B cell (primary cell): ENCODE results near the gene CCNA1. TPM values are rescaled to one million over a fixed set of nuclear protein-coding genes. Genes with fewer than 3 reads are reported as not detected.

ENCODE experiments used
- ATAC-seq: fragments of 200-7000 bp; cut with Tn5 transposase; one replicate; pipeline ENCODE4 v1.10.0; 2021; ENCODE audit warnings: low read depth, mild to moderate bottlenecking, moderate number of reproducible peaks, moderate library complexity
- CTCF ChIA-PET: fragments of 350-600 bp; sonication (Branson Sonifier 250); formaldehyde crosslinking; loops from one replicate; lab custom pipeline; 2021; ENCODE audit warnings: antibody characterized with exemption, inconsistent platforms; lab: Charles Lee
- POLR2A ChIA-PET: fragments of 350-600 bp; sonication (Branson Sonifier 250); formaldehyde crosslinking; loops from one replicate; lab custom pipeline; 2021; ENCODE audit warnings: antibody characterized with exemption; lab: Charles Lee
- DNase-seq: peaks from one replicate; pipeline ENCODE4 v3.0.0; 2013
- H2AFZ ChIP-seq: 2 replicates; pipeline ENCODE4 v1.6.1; 2012; ENCODE audit warnings: mild to moderate bottlenecking, low read depth, low read length; ENCODE audit not compliant: insufficient read depth, poor library complexity, severe bottlenecking
- H3K27ac ChIP-seq, 2 donors: 1 replicate in 1 of 2; 2 replicates in 1 of 2; pipeline ENCODE4 v1.5.1; 2012 to 2013; ENCODE audit warnings: low read length in 2 of 2, mild to moderate bottlenecking in 2 of 2, moderate library complexity in 1 of 2
- H3K27me3 ChIP-seq, 4 experiments: fragments of 200-600 bp in 1 of 4; sonication (generic) in 1 of 4; replicated peaks in 1 of 4; 1 replicate in 2 of 4; 2 replicates in 2 of 4; pipeline versions ENCODE4 v1.6.1 to v1.7.0; 2013 to 2016; ENCODE audit warnings: low read length in 3 of 4, mild to moderate bottlenecking in 2 of 4, mixed read lengths in 1 of 4, moderate library complexity in 1 of 4; ENCODE audit not compliant: insufficient read depth in 4 of 4, control insufficient read depth in 3 of 4; ENCODE audit errors: control extremely low read depth in 1 of 4
- H3K36me3 ChIP-seq, 2 experiments: replicated peaks in 1 of 2; 1 replicate in 1 of 2; 2 replicates in 1 of 2; pipeline versions ENCODE4 v1.6.1 to v1.7.1; 2013; ENCODE audit warnings: low read length in 1 of 2; ENCODE audit not compliant: insufficient read depth in 2 of 2, control insufficient read depth in 1 of 2; ENCODE audit errors: control extremely low read depth in 1 of 2, extremely low read depth in 1 of 2
- H3K4me1 ChIP-seq, 2 donors: fragments of 200-600 bp in 1 of 2; sonication (generic) in 1 of 2; 1 replicate in 1 of 2; 2 replicates in 1 of 2; pipeline versions ENCODE4 v1.5.1 to v1.6.1; 2013 to 2017; ENCODE audit warnings: low read length in 2 of 2; ENCODE audit not compliant: control insufficient read depth in 2 of 2, insufficient read depth in 2 of 2
- H3K4me2 ChIP-seq: replicated peaks from 2 replicates; pipeline ENCODE3; 2012; ENCODE audit warnings: mild to moderate bottlenecking, low read depth, low read length; ENCODE audit not compliant: poor library complexity, severe bottlenecking
- H3K4me3 ChIP-seq, 5 experiments: fragments of 200-600 bp in 1 of 5; sonication (generic) in 1 of 5; 1 replicate in 3 of 5; 2 replicates in 2 of 5; pipeline versions ENCODE4 v1.5.1 to v1.7.0; 2011 to 2016; ENCODE audit warnings: low read length in 4 of 5, mild to moderate bottlenecking in 4 of 5, low read depth in 2 of 5, control low read depth in 1 of 5, moderate library complexity in 1 of 5; ENCODE audit not compliant: insufficient read depth in 1 of 5; ENCODE audit errors: control extremely low read depth in 1 of 5, extremely low read depth in 1 of 5
- H3K79me2 ChIP-seq: fragments of 200-600 bp; sonication (generic); one replicate; pipeline ENCODE4 v1.6.0; 2016; ENCODE audit warnings: low read length; ENCODE audit not compliant: control insufficient read depth, insufficient read depth
- H3K9ac ChIP-seq: fragments of 200-600 bp; sonication (generic); 2 replicates; pipeline ENCODE4 v1.6.1; 2017; ENCODE audit warnings: mild to moderate bottlenecking, low read length, moderate library complexity
- H3K9me3 ChIP-seq, 3 donors: one replicate each; pipeline versions ENCODE4 v1.6.1 to v1.7.1; 2013; ENCODE audit warnings: low read length in 2 of 3; ENCODE audit not compliant: control insufficient read depth in 2 of 3, insufficient read depth in 1 of 3; ENCODE audit errors: control extremely low read depth in 1 of 3
- H4K20me1 ChIP-seq: 2 replicates; pipeline ENCODE4 v1.6.0; 2012; ENCODE audit warnings: mild to moderate bottlenecking, low read length; ENCODE audit not compliant: insufficient read depth, control insufficient read depth, poor library complexity, severe bottlenecking
- H3K27ac Mint-ChIP-seq: one replicate; pipeline ENCODE4 v1.8.0; 2021; ENCODE audit warnings: mixed read lengths
- H3K27me3 Mint-ChIP-seq: one replicate; pipeline ENCODE4 v1.8.0; 2021; ENCODE audit warnings: mixed read lengths
- H3K4me1 Mint-ChIP-seq: one replicate; pipeline ENCODE4 v1.8.0; 2021; ENCODE audit warnings: mixed read lengths
- H3K4me3 Mint-ChIP-seq: one replicate; pipeline ENCODE4 v1.8.0; 2021; ENCODE audit warnings: mixed read lengths
- H3K9me3 Mint-ChIP-seq: one replicate; pipeline ENCODE4 v1.8.0; 2022; ENCODE audit warnings: mixed read lengths; ENCODE audit not compliant: insufficient read depth
- EZH2 ChIP-seq: IDR thresholded peaks from 2 replicates; pipeline ENCODE4 v1.6.1; 2012; ENCODE audit warnings: borderline replicate concordance, low read depth, mild to moderate bottlenecking, moderate library complexity, low read length; ENCODE audit not compliant: insufficient read depth, poor library complexity, severe bottlenecking
- WGBS: methylation state at CpG from one replicate; pipeline ENCODE4 v1.1.5; 2013; ENCODE audit warnings: missing lambda C conversion rate; ENCODE audit not compliant: insufficient coverage; 5-methylcytosine and 5-hydroxymethylcytosine counted together
- intact Hi-C: fragments of 100-400 bp; cut with micrococcal nuclease; formaldehyde crosslinking; loops from one replicate; pipeline ENCODE4 v1.10.0; 2022
- polyA plus RNA-seq: library from polyadenylated mRNA; depleted of rRNA; stranded (reverse); fragments of >200 nt; gene quantifications from 2 replicates; pipeline ENCODE4 v1.2.3, GENCODE V29; 2012
- total RNA-seq, 2 donors: library from RNA; stranded (reverse); fragments of 120-200 nt in 1 of 2; gene quantifications; 1 replicate in 1 of 2; 2 replicates in 1 of 2; pipeline versions ENCODE4 v1.2.3 to v1.2.4, GENCODE V29; 2013 to 2022
- TF ChIP-seq, protein P1 (sequence below): fragments of 200-600 bp; IDR thresholded peaks from one replicate; pipeline ENCODE4 v1.8.0; 2022; ENCODE audit warnings: antibody characterized with exemption, mild to moderate bottlenecking

CCNA1 gene
- total and polyA plus RNA-seq, 2 donors (not counting 1 experiment from before 2014, with no cell fraction given) = 0.15 to 0.69 TPM

DNA sequence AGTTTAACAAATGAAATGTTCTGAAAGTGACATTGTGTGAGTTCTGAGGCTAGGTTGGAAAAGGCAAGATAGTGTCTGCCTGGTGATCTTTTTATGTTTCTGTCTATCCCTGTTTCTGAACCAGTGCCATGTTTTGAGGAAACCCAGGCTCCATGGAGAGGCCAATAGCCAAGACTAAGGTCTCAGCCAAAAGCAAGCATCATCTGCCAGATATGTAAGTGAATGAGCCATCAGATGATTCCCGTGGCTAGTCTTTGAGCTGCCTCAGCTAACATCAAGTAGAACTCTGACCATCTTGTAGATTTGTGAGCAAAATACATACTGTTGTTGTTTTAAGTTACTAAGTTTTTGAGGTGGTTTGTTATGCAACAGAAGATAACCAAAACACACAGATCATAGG, 19.6 kb upstream of the CCNA1 start:
- Mint-ChIP-seq H3K9me3 (peaks cover 4% of the 10 kb centered on the region), H3K4me1 (peaks cover 15% of the 10 kb centered on the region), H3K27me3 (peaks cover 18% of the 10 kb centered on the region), H3K27ac (no peak overlapping the region), H3K4me3 (no peak overlapping the region)
- no peaks in the 10 kb centered on the region for H3K36me3 ChIP-seq
- no peak overlapping the region for H3K4me3 ChIP-seq
- no peaks in the 10 kb centered on the region for H4K20me1 ChIP-seq
- H2AFZ ChIP-seq = no peak overlapping the region
- POLR2A ChIA-PET = no interaction called here
- H3K27me3 ChIP-seq = peaks cover 0 to 6% (median 2%) of the 10 kb centered on the region in 4 experiments
- H3K79me2 ChIP-seq = no peaks in the 10 kb centered on the region
- H3K27ac ChIP-seq = no peak overlapping the region
- no peak for ATAC-seq
- DNase-seq = no peak
- H3K4me2 ChIP-seq = no peak overlapping the region
- H3K9ac ChIP-seq = no peak overlapping the region
- TF ChIP-seq, protein P1, sequence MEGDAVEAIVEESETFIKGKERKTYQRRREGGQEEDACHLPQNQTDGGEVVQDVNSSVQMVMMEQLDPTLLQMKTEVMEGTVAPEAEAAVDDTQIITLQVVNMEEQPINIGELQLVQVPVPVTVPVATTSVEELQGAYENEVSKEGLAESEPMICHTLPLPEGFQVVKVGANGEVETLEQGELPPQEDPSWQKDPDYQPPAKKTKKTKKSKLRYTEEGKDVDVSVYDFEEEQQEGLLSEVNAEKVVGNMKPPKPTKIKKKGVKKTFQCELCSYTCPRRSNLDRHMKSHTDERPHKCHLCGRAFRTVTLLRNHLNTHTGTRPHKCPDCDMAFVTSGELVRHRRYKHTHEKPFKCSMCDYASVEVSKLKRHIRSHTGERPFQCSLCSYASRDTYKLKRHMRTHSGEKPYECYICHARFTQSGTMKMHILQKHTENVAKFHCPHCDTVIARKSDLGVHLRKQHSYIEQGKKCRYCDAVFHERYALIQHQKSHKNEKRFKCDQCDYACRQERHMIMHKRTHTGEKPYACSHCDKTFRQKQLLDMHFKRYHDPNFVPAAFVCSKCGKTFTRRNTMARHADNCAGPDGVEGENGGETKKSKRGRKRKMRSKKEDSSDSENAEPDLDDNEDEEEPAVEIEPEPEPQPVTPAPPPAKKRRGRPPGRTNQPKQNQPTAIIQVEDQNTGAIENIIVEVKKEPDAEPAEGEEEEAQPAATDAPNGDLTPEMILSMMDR = no peak
- TF ChIP-seq EZH2 = no peak
- H3K4me1 ChIP-seq = peaks cover 7 to 16% of the 10 kb centered on the region in 2 donors
- no peaks in the 10 kb centered on the region for H3K9me3 ChIP-seq
- intact Hi-C loops = no loop called here
- WGBS = no CpG with 5 or more reads among the region's 1 CpG
- CTCF ChIA-PET = no interaction called here

- H3K4me2 ChIP-seq = no peak overlapping the region
- 100% methylated on average over 1 of the region's 1 CpG for WGBS
- H3K4me3 ChIP-seq = no peak overlapping the region
- H3K4me1 Mint-ChIP-seq = peaks cover 20% of the 10 kb centered on the region
- ATAC-seq = no peak
- no peak for TF ChIP-seq EZH2
- TF ChIP-seq, protein P1 = no peak
- no peak overlapping the region for H3K4me3 Mint-ChIP-seq
- CTCF ChIA-PET = no interaction called here
- no peaks in the 10 kb centered on the region for H4K20me1 ChIP-seq
- H3K9me3 ChIP-seq = no peaks in the 10 kb centered on the region
- H3K36me3 ChIP-seq = no peaks in the 10 kb centered on the region
- DNase-seq = no peak
- POLR2A ChIA-PET = no interaction called here
- H3K27me3 Mint-ChIP-seq = peaks cover 20% of the 10 kb centered on the region
- no peak overlapping the region for H3K9ac ChIP-seq
- H2AFZ ChIP-seq = no peak overlapping the region
- peaks cover 0 to 6% (median 2%) of the 10 kb centered on the region in 4 experiments for H3K27me3 ChIP-seq
- H3K27ac ChIP-seq = no peak overlapping the region
- no peak overlapping the region for H3K27ac Mint-ChIP-seq
- H3K79me2 ChIP-seq = no peaks in the 10 kb centered on the region
- intact Hi-C loops = no loop called here
- peaks cover 7 to 21% of the 10 kb centered on the region in 2 donors for H3K4me1 ChIP-seq
- H3K9me3 Mint-ChIP-seq = peaks cover 4% of the 10 kb centered on the region
Observed at GRCh38 chr13:36413161-36413560, 19.1 kb upstream of the CCNA1 start.
